ENCODE data around the gene HSD3B7.

The HSD3B7 gene

DNA sequence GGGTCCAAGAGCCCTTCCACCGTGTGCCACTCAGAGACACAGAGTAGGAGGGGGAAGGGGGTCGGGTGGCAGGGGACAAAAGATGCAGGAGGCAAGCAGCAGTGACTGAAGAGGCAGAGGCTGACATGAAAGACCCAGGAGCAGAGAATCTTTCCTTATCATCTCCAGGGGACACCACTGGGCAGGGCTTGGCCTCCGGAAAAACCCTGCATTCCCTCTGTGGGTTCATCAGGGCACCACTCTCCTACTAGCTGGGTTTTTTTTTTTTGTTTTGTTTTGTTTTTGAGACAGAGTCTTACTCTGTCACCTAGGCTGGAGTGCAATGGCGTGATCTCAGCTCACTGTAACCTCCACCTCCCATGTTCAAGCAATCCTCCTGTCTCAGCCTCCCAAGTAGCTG, 46.3 kb downstream of the HSD3B7 start:
- DNase-seq, result no peak

DNA sequence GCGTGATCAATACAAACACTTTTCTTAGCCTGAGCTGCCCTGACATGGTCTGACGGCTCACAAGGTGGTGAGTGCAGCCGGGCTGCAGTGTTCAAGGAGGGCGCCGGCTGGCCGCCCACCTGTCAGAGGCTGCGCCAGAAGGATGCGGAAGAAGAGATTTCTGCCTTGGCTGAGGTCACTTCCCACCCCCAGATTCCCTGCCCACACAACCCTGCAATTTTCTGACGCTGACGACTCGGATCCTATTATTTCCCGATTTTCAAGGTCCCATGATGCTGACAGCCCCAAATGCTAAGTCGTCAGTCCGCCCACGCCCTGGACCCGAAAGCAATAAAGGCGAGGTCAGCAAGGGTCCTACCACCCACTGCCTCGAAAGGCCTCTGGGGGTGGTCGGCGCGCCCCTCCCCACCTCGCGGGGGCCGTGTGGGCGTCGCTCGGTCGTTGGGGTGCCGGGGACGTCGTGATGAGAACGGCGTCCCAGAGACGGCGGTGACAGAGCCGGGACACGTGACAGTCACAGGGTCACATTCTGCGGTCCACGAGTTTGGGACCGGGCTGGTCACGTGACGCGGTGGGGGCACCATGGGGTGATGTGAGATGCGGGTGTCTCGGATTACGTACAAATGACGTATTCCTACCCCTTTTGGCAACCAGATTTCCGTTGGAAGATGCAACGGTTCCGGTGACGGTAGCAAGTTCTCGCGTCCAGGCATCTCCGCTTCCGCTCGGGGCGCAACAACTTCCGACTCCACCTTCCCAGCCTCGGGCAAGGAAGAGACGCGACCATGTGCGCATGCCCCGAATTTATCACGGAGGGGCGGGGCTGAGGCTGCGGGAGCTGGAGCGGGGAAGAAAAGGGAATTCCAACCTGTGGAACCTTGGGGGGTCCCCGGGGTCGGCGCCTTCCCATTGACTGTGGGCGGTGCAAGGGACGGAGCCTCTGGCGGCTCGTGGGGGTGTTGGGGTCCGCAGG, 48.0 kb downstream of the HSD3B7 start, which contains the start of gene STX4:
Gene STX4, plus strand, starts transcription at position 823 of the 973 bp plus-strand sequence. CDS start 248 bp downstream, outside the sequence.
- peak; percentile 96 for DNase-seq

DNA sequence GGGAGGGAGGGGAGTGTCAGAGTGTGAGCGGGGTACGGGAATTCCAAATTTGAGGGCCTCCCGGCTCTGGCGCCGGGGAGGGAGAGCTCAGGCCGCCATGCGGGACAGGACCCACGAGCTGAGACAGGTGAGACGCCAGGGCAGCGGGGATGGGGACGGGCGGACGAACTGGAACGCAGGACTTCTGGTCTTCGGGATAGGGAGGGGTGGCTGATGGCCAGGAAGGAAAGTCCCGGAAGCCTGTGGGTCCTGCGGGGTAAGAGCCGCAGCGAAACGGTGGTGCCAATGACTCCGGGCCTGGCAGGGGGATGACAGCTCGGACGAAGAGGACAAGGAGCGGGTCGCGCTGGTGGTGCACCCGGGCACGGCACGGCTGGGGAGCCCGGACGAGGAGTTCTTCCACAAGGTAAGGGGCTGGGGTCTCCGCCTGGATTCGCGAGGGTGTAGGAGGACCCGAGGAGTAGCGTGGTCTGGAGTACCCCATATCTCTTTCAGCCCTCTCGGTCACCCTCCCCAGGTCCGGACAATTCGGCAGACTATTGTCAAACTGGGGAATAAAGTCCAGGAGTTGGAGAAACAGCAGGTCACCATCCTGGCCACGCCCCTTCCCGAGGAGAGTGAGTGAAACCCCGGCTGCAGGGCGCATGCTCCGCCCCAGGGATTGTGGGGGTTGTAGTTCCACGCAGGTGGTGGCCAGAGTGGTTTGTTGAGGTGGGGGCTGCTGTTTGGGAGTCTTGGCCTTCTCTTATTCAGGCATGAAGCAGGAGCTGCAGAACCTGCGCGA, 48.9 kb downstream of the HSD3B7 start:
- DNase-seq, result peak; percentile 64

DNA sequence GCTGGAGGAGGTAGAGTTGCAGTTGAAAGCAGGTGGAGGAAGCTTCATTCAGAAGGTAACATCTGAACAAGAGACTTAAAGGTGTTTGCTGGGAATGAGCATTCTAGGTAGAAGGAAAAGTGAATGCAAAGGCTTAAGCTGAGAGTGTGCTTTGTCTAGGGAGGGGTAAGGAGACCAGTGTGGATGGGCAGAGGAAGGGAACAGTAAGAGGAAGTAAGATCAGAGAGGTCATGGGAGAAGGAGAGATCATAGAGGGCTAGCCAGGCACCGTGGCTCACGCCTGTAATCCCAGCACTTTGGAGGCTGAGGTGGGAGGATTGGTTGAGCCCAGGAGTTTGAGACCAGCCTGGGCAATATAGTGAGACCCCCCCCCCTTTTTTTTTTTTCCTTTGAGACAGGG, 51.7 kb downstream of the HSD3B7 start:
- DNase-seq, result no peak
